C4-2B (cell line): Measurements from ENCODE around the gene TSPAN18.

Source experiments
- H3K27ac ChIP-seq: fragments of 450-650 bp; 2 replicates; pipeline ENCODE4 v1.5.1; 2017
- CTCF ChIP-seq: fragments of 450-650 bp; conservative IDR thresholded peaks from 2 replicates; pipeline ENCODE4 v1.5.1; 2017; ENCODE audit warnings: mild to moderate bottlenecking
- ZFX ChIP-seq: fragments of 450-650 bp; IDR thresholded peaks from 2 replicates; pipeline ENCODE4 v1.6.1; 2017

The TSPAN18 gene

GRCh38 chr11:44957776-44958564 lies 231.2 kb downstream of the TSPAN18 start:
- no peak overlapping the region for H3K27ac ChIP-seq
- TF ChIP-seq CTCF = no peak

GRCh38 chr11:44959064-44959463 lies 232.3 kb downstream of the TSPAN18 start:
- TF ChIP-seq ZFX = no peak
- no peak for TF ChIP-seq CTCF

GRCh38 chr11:44960200-44960845 lies 233.6 kb downstream of the TSPAN18 start:
- no peak overlapping the region for H3K27ac ChIP-seq
- TF ChIP-seq CTCF (no peak), ZFX (no peak)

More at GRCh38 chr11:44959064-44959463, 232.3 kb downstream of the TSPAN18 start:
- no peak overlapping the region for H3K27ac ChIP-seq

- H3K27ac ChIP-seq = no peak overlapping the region
- TF ChIP-seq CTCF (no peak), ZFX (no peak)
Observed at GRCh38 chr11:44962464-44962863, 235.7 kb downstream of the TSPAN18 start.

- no peak overlapping the region for H3K27ac ChIP-seq
Observed at GRCh38 chr11:44963136-44963535, 236.4 kb downstream of the TSPAN18 start.

GRCh38 chr11:44963948-44964347 lies 237.2 kb downstream of the TSPAN18 start:
- H3K27ac ChIP-seq = no peak overlapping the region
- TF ChIP-seq CTCF (no peak), ZFX (no peak)

More at GRCh38 chr11:44963136-44963535, 236.4 kb downstream of the TSPAN18 start:
- TF ChIP-seq CTCF (no peak), ZFX (no peak)

GRCh38 chr11:44964526-44965209 lies 237.9 kb downstream of the TSPAN18 start:
- H3K27ac ChIP-seq = no peak overlapping the region
- TF ChIP-seq CTCF = no peak
- no peak for TF ChIP-seq ZFX
